ENCODE data around the gene BRI3BP.
"Not testable (repeated sequence)": the region's sequence is repeated elsewhere in the genome, so short reads cannot be mapped to it uniquely, and the experiment has no call there.

The BRI3BP gene

GRCh38 chr12:125021771-125022170, 28.3 kb downstream of the BRI3BP start:
- DNase-seq (ENCODE audit: low read depth), result no peak
- no peak for TF ChIP-seq CTCF (IDR thresholded peaks at IDR 0.05; ENCODE audit: insufficient read depth, low read depth, low read length, missing control alignments)

GRCh38 chr12:125023065-125023464, 29.6 kb downstream of the BRI3BP start:
- no peak for TF ChIP-seq CTCF (IDR thresholded peaks at IDR 0.05; ENCODE audit: insufficient read depth, low read depth, low read length, missing control alignments)
- no peak for DNase-seq (ENCODE audit: low read depth)
- no peak overlapping the region for H3K4me3 ChIP-seq (ENCODE audit: low read length)

More at GRCh38 chr12:125021771-125022170, 28.3 kb downstream of the BRI3BP start:
- no peak overlapping the region for H3K4me3 ChIP-seq (ENCODE audit: low read length)

- TF ChIP-seq CTCF (IDR thresholded peaks at IDR 0.05; ENCODE audit: insufficient read depth, low read depth, low read length, missing control alignments), result no peak
- H3K4me3 ChIP-seq (ENCODE audit: low read length), result no peak overlapping the region
- DNase-seq (ENCODE audit: low read depth), result no peak
Observed at GRCh38 chr12:125024949-125025563, 31.6 kb downstream of the BRI3BP start.

GRCh38 chr12:125025606-125026235, 32.3 kb downstream of the BRI3BP start:
- TF ChIP-seq CTCF (IDR thresholded peaks at IDR 0.05; ENCODE audit: insufficient read depth, low read depth, low read length, missing control alignments), result no peak
- no peak for DNase-seq (ENCODE audit: low read depth)
- no peak overlapping the region for H3K4me3 ChIP-seq (ENCODE audit: low read length)

GRCh38 chr12:125028106-125028505, 34.7 kb downstream of the BRI3BP start:
- no peak for DNase-seq (ENCODE audit: low read depth)
- TF ChIP-seq CTCF (IDR thresholded peaks at IDR 0.05; ENCODE audit: insufficient read depth, low read depth, low read length, missing control alignments), result no peak
- no peak overlapping the region for H3K4me3 ChIP-seq (ENCODE audit: low read length)

GRCh38 chr12:125029761-125030358, 36.4 kb downstream of the BRI3BP start:
- TF ChIP-seq CTCF (IDR thresholded peaks at IDR 0.05; ENCODE audit: insufficient read depth, low read depth, low read length, missing control alignments), result no peak
- no peak for DNase-seq (ENCODE audit: low read depth)

GRCh38 chr12:125031471-125031870, 38.0 kb downstream of the BRI3BP start:
- DNase-seq (ENCODE audit: low read depth); H3K4me3 ChIP-seq (ENCODE audit: low read length): not testable (repeated sequence)

More at GRCh38 chr12:125029761-125030358, 36.4 kb downstream of the BRI3BP start:
- no peak overlapping the region for H3K4me3 ChIP-seq (ENCODE audit: low read length)

All from epithelial cell of esophagus (primary cell).